ENCODE measurements around the gene NCAPD3. TPM values are rescaled to one million over a fixed set of nuclear protein-coding genes. Genes with fewer than 3 reads are reported as not detected.

The NCAPD3 gene
- total RNA-seq, 1 experiment from 2014 or later, result 52.2 TPM

DNA sequence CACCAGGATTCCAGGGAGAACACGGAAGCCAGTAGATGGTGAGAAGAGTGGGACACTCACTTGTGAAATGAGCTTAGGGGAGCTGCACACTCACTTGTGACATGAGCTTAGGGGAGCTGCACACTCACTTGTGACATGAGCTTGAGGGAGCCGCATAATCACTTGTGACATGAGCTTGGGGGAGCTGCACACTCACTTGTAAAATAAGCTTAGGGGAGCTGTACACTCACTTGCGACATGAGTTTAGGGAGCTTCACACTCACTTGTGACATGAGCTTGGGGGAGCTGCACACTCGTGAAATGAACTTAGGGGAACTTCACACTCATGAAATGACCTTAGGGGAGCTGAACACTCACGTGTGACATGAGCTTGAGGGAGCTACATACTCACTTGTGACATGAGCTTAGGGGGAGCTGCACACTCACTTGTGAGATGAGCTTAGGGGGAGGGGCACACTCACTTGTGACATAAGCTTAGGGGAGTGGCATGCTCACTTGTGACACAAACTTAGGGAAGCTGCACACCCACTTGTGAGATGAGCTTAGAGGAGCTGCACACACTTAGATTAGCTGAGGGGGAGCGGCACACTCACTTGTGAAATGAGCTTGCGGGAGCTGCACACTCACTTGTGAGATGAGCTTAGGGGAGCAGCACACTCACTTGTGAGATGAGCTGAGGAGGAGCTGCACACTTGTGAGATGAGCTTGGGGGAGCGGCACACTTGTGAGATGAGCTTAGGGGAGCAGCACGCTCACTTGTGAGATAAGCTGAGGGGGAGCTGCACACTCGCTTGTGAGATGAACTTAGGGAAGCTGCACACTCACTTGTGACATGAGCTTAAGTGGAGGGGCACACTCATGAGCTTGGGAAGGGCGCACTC is 59.0 kb downstream of the NCAPD3 start:
- Histone ChIP-seq H3K79me1 (ENCODE audit: insufficient read depth, low read depth, low read length, poor library complexity, severe bottlenecking) (no peaks in the 10 kb centered on the region), H3K27ac (ENCODE audit: insufficient read length, low read depth, low read length) (no peak overlapping the region), H3K56ac (ENCODE audit: insufficient read length, low read depth, low read length) (no peak overlapping the region), H3K18ac (ENCODE audit: insufficient read length, low read depth, low read length) (no peak overlapping the region), H3K4ac (ENCODE audit: low read depth, low read length) (no peak overlapping the region), H3T11ph (ENCODE audit: low read length) (no peak overlapping the region), H2BK5ac (ENCODE audit: insufficient read length, low read length) (no peak overlapping the region), H2BK120ac (ENCODE audit: low read depth, low read length, poor library complexity, severe bottlenecking) (no peak overlapping the region), H3K27me3 (ENCODE audit: insufficient read depth, low read length) (no peaks in the 10 kb centered on the region), H4K91ac (ENCODE audit: insufficient read length, low read depth, low read length) (no peak overlapping the region), H3K9me3 (ENCODE audit: control insufficient read depth, low read depth, low read length) (peaks cover 86% of the 10 kb centered on the region), H3K9ac (ENCODE audit: extremely low read depth, insufficient read length, low read length) (no peak overlapping the region), H3K23me2 (ENCODE audit: insufficient read length, low read depth, low read length, poor library complexity, severe bottlenecking) (no peaks in the 10 kb centered on the region), H4K20me1 (ENCODE audit: control insufficient read depth, insufficient read depth, insufficient read length) (no peaks in the 10 kb centered on the region), H4K5ac (ENCODE audit: insufficient read length, low read depth, low read length) (no peak overlapping the region), H2AFZ (ENCODE audit: low read length) (no peak overlapping the region), H3K4me2 (ENCODE audit: insufficient read depth, insufficient read length, low read length) (no peak overlapping the region), H4K8ac (replicated peaks; ENCODE audit: insufficient read length, low read depth, low read length) (no peak overlapping the region), H2BK12ac (ENCODE audit: insufficient read length, low read depth, low read length) (no peak overlapping the region), H3K23ac (ENCODE audit: insufficient read length, low read depth, low read length) (no peak overlapping the region), H3K79me2 (ENCODE audit: insufficient read depth, low read length) (no peaks in the 10 kb centered on the region), H2AK5ac (ENCODE audit: insufficient read length, low read length) (no peak overlapping the region), H2BK15ac (ENCODE audit: low read depth, low read length) (no peak overlapping the region), H3K14ac (ENCODE audit: insufficient read depth, low read length) (no peak overlapping the region), H3K4me1 (ENCODE audit: insufficient read depth, low read length) (no peaks in the 10 kb centered on the region), H2BK20ac (ENCODE audit: low read depth, low read length, poor library complexity, severe bottlenecking) (no peak overlapping the region)
- Mint-ChIP-seq H3K4me1 (no peaks in the 10 kb centered on the region), H3K9me3 (peaks cover 95 to 97% of the 10 kb centered on the region in 2 experiments), H3K4me3 (peak overlapping the region in 1 of 2 experiments; percentile 74; a peak in 3 of 5 replicates), H3K27ac (peak overlapping the region in 2 of 3 experiments; percentile 70 to 85; a peak in 5 of 7 replicates), H3K27me3 (ENCODE audit: low read depth) (peaks cover 45% of the 10 kb centered on the region), H3K36me3 (ENCODE audit: insufficient read depth in 1 of 3, low read depth in 3 of 3) (peaks cover 93 to 99% (median 94%) of the 10 kb centered on the region in 3 experiments)
- TF ChIP-seq, protein P1, sequence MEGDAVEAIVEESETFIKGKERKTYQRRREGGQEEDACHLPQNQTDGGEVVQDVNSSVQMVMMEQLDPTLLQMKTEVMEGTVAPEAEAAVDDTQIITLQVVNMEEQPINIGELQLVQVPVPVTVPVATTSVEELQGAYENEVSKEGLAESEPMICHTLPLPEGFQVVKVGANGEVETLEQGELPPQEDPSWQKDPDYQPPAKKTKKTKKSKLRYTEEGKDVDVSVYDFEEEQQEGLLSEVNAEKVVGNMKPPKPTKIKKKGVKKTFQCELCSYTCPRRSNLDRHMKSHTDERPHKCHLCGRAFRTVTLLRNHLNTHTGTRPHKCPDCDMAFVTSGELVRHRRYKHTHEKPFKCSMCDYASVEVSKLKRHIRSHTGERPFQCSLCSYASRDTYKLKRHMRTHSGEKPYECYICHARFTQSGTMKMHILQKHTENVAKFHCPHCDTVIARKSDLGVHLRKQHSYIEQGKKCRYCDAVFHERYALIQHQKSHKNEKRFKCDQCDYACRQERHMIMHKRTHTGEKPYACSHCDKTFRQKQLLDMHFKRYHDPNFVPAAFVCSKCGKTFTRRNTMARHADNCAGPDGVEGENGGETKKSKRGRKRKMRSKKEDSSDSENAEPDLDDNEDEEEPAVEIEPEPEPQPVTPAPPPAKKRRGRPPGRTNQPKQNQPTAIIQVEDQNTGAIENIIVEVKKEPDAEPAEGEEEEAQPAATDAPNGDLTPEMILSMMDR (conservative IDR thresholded peaks at IDR 0.05), result no peak
- WGBS (ENCODE audit: extremely low coverage, insufficient read length, low lambda C conversion rate), result no CpG with 5 or more reads among the region's 11 CpGs
- peak; percentile 77 for DNase-seq
